WTC11 (cell line): ENCODE data around the gene ABHD1. TPM values are rescaled to one million over a fixed set of nuclear protein-coding genes. Genes with fewer than 3 reads are reported as not detected.

Experiments used
- ATAC-seq: fragments of 200-7000 bp; cut with Tn5 transposase; 2 replicates; pipeline ENCODE4 v1.10.0; 2021; ENCODE audit warnings: mild to moderate bottlenecking, moderate library complexity
- CTCF ChIA-PET: fragments of 300-600 bp; sonication (Branson Sonifier 250); formaldehyde crosslinking; loops from one replicate; lab custom pipeline; 2021; ENCODE audit warnings: antibody characterized with exemption; lab: Charles Lee
- POLR2A ChIA-PET: fragments of 350-600 bp; sonication (Branson Sonifier 250); formaldehyde crosslinking; loops from one replicate; lab custom pipeline; 2021; ENCODE audit warnings: antibody characterized with exemption; lab: Charles Lee
- DNase-seq: peaks from one replicate; pipeline ENCODE4 v3.0.0; 2021; ENCODE audit warnings: low spot score
- H3K27ac Mint-ChIP-seq: 2 replicates; pipeline ENCODE4 v1.8.0; 2021; ENCODE audit warnings: mixed read lengths
- H3K27me3 Mint-ChIP-seq: 2 replicates; pipeline ENCODE4 v1.8.0; 2021; ENCODE audit warnings: low read depth, mild to moderate bottlenecking, moderate library complexity, mixed read lengths
- H3K36me3 Mint-ChIP-seq: 2 replicates; pipeline ENCODE4 v1.8.0; 2021; ENCODE audit warnings: mixed read lengths
- H3K4me1 Mint-ChIP-seq: 2 replicates; pipeline ENCODE4 v1.8.0; 2022; ENCODE audit warnings: mixed read lengths
- H3K4me3 Mint-ChIP-seq: 2 replicates; pipeline ENCODE4 v1.8.0; 2021; ENCODE audit warnings: mild to moderate bottlenecking, moderate library complexity, mixed read lengths
- H3K9me3 Mint-ChIP-seq: 2 replicates; pipeline ENCODE4 v1.8.0; 2021; ENCODE audit warnings: mixed read lengths
- AFF4 ChIP-seq: sonication (generic); formaldehyde crosslinking; IDR thresholded peaks from 2 replicates; pipeline ENCODE4 v1.8.1; 2023; ENCODE audit warnings: mild to moderate bottlenecking, missing genetic modification reagents, borderline replicate concordance
- AR ChIP-seq: fragments of 250-450 bp; sonication (Bioruptor Pico); IDR thresholded peaks from 2 replicates; pipeline ENCODE4 v1.9.0; 2021; ENCODE audit warnings: mild to moderate bottlenecking
- ATF6 ChIP-seq: sonication (generic); formaldehyde crosslinking; IDR thresholded peaks from 2 replicates; pipeline ENCODE4 v1.8.1; 2023; ENCODE audit warnings: mild to moderate bottlenecking, missing genetic modification reagents
- EMX1 ChIP-seq: fragments of 250-450 bp; sonication (Bioruptor Pico); IDR thresholded peaks from 2 replicates; pipeline ENCODE4 v1.8.0; 2021; ENCODE audit warnings: mild to moderate bottlenecking
- HMGA2 ChIP-seq: fragments of 250-450 bp; sonication (Bioruptor Pico); IDR thresholded peaks from 2 replicates; pipeline ENCODE4 v1.4.0; 2021; ENCODE audit warnings: mild to moderate bottlenecking, moderate library complexity
- JAZF1 ChIP-seq: fragments of 250-450 bp; sonication (Bioruptor Pico); IDR thresholded peaks from 2 replicates; pipeline ENCODE4 v1.9.0; 2021; ENCODE audit warnings: moderate library complexity, mild to moderate bottlenecking, inconsistent platforms
- NFE2L1 ChIP-seq: sonication (generic); formaldehyde crosslinking; IDR thresholded peaks from 2 replicates; pipeline ENCODE4 v1.8.1; 2023; ENCODE audit warnings: missing genetic modification reagents
- NR3C1 ChIP-seq: sonication (generic); formaldehyde crosslinking; conservative IDR thresholded peaks from 2 replicates; pipeline ENCODE4 v1.8.1; 2023; ENCODE audit warnings: low read depth, mild to moderate bottlenecking, missing genetic modification reagents
- RELA ChIP-seq: sonication (generic); formaldehyde crosslinking; IDR thresholded peaks from 2 replicates; pipeline ENCODE4 v1.8.1; 2022; ENCODE audit warnings: missing genetic modification reagents, mild to moderate bottlenecking, borderline replicate concordance
- SOX15 ChIP-seq: fragments of 250-450 bp; sonication (Bioruptor Pico); IDR thresholded peaks from 2 replicates; pipeline ENCODE4 v1.9.0; 2021; ENCODE audit warnings: mild to moderate bottlenecking
- USF1 ChIP-seq: sonication (generic); formaldehyde crosslinking; IDR thresholded peaks from 2 replicates; pipeline ENCODE4 v1.8.0; 2022; ENCODE audit warnings: mild to moderate bottlenecking, missing genetic modification reagents
- USF2 ChIP-seq: sonication (generic); formaldehyde crosslinking; IDR thresholded peaks from 2 replicates; pipeline ENCODE4 v1.8.1; 2023; ENCODE audit warnings: mild to moderate bottlenecking, missing genetic modification reagents, moderate library complexity
- ZBTB43 ChIP-seq: sonication (generic); formaldehyde crosslinking; IDR thresholded peaks from 2 replicates; pipeline ENCODE4 v1.8.1; 2023; ENCODE audit warnings: mild to moderate bottlenecking, missing genetic modification reagents
- ZNF263 ChIP-seq: sonication (generic); formaldehyde crosslinking; IDR thresholded peaks from 2 replicates; pipeline ENCODE4 v1.8.1; 2022; ENCODE audit warnings: low read depth, mild to moderate bottlenecking, moderate library complexity, missing genetic modification reagents
- total RNA-seq: library from RNA; stranded (reverse); gene quantifications from 3 replicates; pipeline ENCODE4 v1.2.3, GENCODE V29; 2021

Gene ABHD1
- total RNA-seq, 1 experiment from 2014 or later, result 0.31 TPM

- Mint-ChIP-seq H3K27ac (no peak overlapping the region), H3K4me3 (no peak overlapping the region), H3K9me3 (no peaks in the 10 kb centered on the region), H3K27me3 (peaks cover 5% of the 10 kb centered on the region), H3K4me1 (peaks cover 14% of the 10 kb centered on the region), H3K36me3 (peaks cover 10% of the 10 kb centered on the region)
- TF ChIP-seq USF2 (CRISPR knock-in tag) (no peak), SOX15 (CRISPR knock-in tag) (no peak), AFF4 (no peak)
- ChIA-PET CTCF (interaction anchor here (1.0 kb wide), 1 partner anchor 34 kb away, joined by 4 read pairs; no protein-coding TSS in a partner anchor), POLR2A (no interaction called here)
- DNase-seq (no peak), ATAC-seq (no peak)
These were observed 13.1 kb downstream of the ABHD1 start for GRCh38 chr2:27136751-27137150.

- no peak for ATAC-seq
- CTCF ChIA-PET, result interaction anchor here (1.0 kb wide), 1 partner anchor 33 kb away, joined by 4 read pairs; no protein-coding TSS in a partner anchor
These were observed 13.8 kb downstream of the ABHD1 start for GRCh38 chr2:27137322-27137935.

More at GRCh38 chr2:27137322-27137935, 13.8 kb downstream of the ABHD1 start:
- Mint-ChIP-seq H3K4me3 (no peak overlapping the region), H3K4me1 (peaks cover 14% of the 10 kb centered on the region), H3K27me3 (peaks cover 5% of the 10 kb centered on the region), H3K9me3 (no peaks in the 10 kb centered on the region), H3K27ac (no peak overlapping the region), H3K36me3 (peaks cover 9% of the 10 kb centered on the region)
- DNase-seq, result no peak
- POLR2A ChIA-PET, result no interaction called here
- no peak for TF ChIP-seq ATF6 (CRISPR knock-in tag)
- TF ChIP-seq AFF4, result no peak
- no peak for TF ChIP-seq USF1 (CRISPR knock-in tag)
- TF ChIP-seq JAZF1 (CRISPR knock-in tag), result no peak
- no peak for TF ChIP-seq HMGA2 (CRISPR knock-in tag)
- TF ChIP-seq RELA (CRISPR knock-in tag), result no peak
- no peak for TF ChIP-seq ZNF263 (CRISPR knock-in tag)
- no peak for TF ChIP-seq NFE2L1 (CRISPR knock-in tag)
- TF ChIP-seq AR (CRISPR knock-in tag), result no peak
- TF ChIP-seq EMX1, result no peak
- no peak for TF ChIP-seq ZBTB43 (CRISPR knock-in tag)
- no peak for TF ChIP-seq NR3C1 (CRISPR knock-in tag)
